ENCODE data around the gene SYNE2. TPM values are rescaled to one million over a fixed set of nuclear protein-coding genes. Genes with fewer than 3 reads are reported as not detected.

The SYNE2 gene
- total and polyA plus RNA-seq, 12 donors: 43.6 to 205 (median 103) TPM

GRCh38 chr14:64225151-64225757 is 372.4 kb downstream of the SYNE2 start:
- Histone ChIP-seq H3K4me1 (peaks cover 0 to 21% (median 12%) of the 10 kb centered on the region in 9 donors), H3K27ac (peak overlapping the region in 4 of 10 donors; percentile 7 to 33 (median 30)), H3K4me3 (no peak overlapping the region), H3K27me3 (no peaks in the 10 kb centered on the region), H3K36me3 (peaks cover 0 to 100% (median 47%) of the 10 kb centered on the region in 9 donors), H3K9me3 (no peaks in the 10 kb centered on the region)
- no peak for TF ChIP-seq CTCF (IDR thresholded peaks at IDR 0.05)
- 72 to 76% methylated on average over 10 of the region's 10 CpGs for WGBS, 2 donors
- intact Hi-C loops (cut with DNase I): no loop called here
- ATAC-seq: peak in 5 of 8 donors; percentile 20 to 46 (median 28)
- no peak for DNase-seq

GRCh38 chr14:64227856-64228255 is 375.1 kb downstream of the SYNE2 start:
- peaks cover 0 to 100% (median 27%) of the 10 kb centered on the region in 9 donors for H3K36me3 ChIP-seq
- WGBS, 2 donors: 95 to 98% methylated on average over 1 of the region's 1 CpG
- H3K4me3 ChIP-seq: no peak overlapping the region
- ATAC-seq (no peak), DNase-seq (no peak)
- H3K4me1 ChIP-seq: peaks cover 0 to 23% (median 10%) of the 10 kb centered on the region in 9 donors
- no peak for TF ChIP-seq CTCF (IDR thresholded peaks at IDR 0.05)
- H3K27me3 ChIP-seq: no peaks in the 10 kb centered on the region
- intact Hi-C loops (cut with DNase I): no loop called here
- no peak overlapping the region for H3K27ac ChIP-seq
- H3K9me3 ChIP-seq: no peaks in the 10 kb centered on the region

- no peak for DNase-seq
- Histone ChIP-seq H3K36me3 (peaks cover 0 to 88% (median 17%) of the 10 kb centered on the region in 9 donors), H3K4me3 (no peak overlapping the region), H3K27me3 (no peaks in the 10 kb centered on the region), H3K4me1 (peaks cover 0 to 24% (median 10%) of the 10 kb centered on the region in 9 donors), H3K27ac (no peak overlapping the region), H3K9me3 (no peaks in the 10 kb centered on the region)
- no peak for TF ChIP-seq CTCF (IDR thresholded peaks at IDR 0.05)
- intact Hi-C loops (cut with DNase I): no loop called here
- 84 to 93% methylated on average over 3 of the region's 3 CpGs for WGBS, 2 donors
- ATAC-seq: no peak
Measured at GRCh38 chr14:64229489-64229888, 376.7 kb downstream of the SYNE2 start.

- ATAC-seq (peak; percentile 58 to 89 (median 78)), DNase-seq (no peak)
- H3K36me3 ChIP-seq: peaks cover 0 to 60% (median 17%) of the 10 kb centered on the region in 9 donors
- WGBS, 2 donors: 71 to 75% methylated on average over 9 of the region's 9 CpGs
- H3K4me1 ChIP-seq: peaks cover 0 to 22% (median 10%) of the 10 kb centered on the region in 9 donors
- H3K4me3 ChIP-seq: no peak overlapping the region
- no peaks in the 10 kb centered on the region for H3K27me3 ChIP-seq
- intact Hi-C loops (cut with DNase I): no loop called here
- peak overlapping the region in 8 of 10 donors; percentile 7 to 70 (median 62) for H3K27ac ChIP-seq
- H3K9me3 ChIP-seq: no peaks in the 10 kb centered on the region
- TF ChIP-seq CTCF (IDR thresholded peaks at IDR 0.05): no peak
Measured at GRCh38 chr14:64232095-64232838, 379.5 kb downstream of the SYNE2 start.
